Measurements from ENCODE around the gene FAM98C.
"Not testable (repeated sequence)": the region's sequence is repeated elsewhere in the genome, so short reads cannot be mapped to it uniquely, and the experiment has no call there.

The FAM98C gene

DNA sequence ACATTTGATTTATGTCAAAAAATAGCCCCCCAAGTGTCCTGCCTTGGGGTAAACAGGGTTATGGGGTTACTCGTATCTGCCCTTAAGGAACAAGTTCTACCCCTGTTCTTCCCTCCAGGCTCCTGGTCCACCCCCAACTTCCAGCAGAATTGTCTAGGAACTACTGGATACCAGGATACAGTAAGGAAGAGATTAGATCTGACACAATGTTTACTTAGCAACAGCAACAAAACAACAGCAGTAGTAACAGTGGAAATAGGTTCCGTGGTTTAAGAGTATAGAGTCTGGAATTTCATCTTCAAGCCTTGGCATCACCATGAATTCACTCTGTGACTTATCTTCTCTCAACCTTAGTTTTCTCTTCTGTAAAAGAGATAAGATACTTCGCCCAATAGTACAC lies 1.7 kb upstream of the FAM98C start:
- in situ Hi-C loops (cut with MboI; ENCODE audit: low sequenced_read_pairs, unreplicated experiment) = loop anchor here (25.0 kb wide), 1 partner anchor 236 kb away; the partner anchor contains the start of gene ACTN4
- no peak for DNase-seq (ENCODE audit: low spot score)
- no peak for TF ChIP-seq CTCF (IDR thresholded peaks at IDR 0.05; ENCODE audit: borderline replicate concordance, control extremely low read depth, extremely low read depth, insufficient read depth, missing control alignments)

GRCh38 chr19:38402623-38402966 lies 298 bp upstream of the FAM98C start:
- no peak for DNase-seq (ENCODE audit: low spot score)
- in situ Hi-C loops (cut with MboI; ENCODE audit: low sequenced_read_pairs, unreplicated experiment) = loop anchor here (25.0 kb wide), 1 partner anchor 235 kb away; the partner anchor contains the start of gene ACTN4
- no peak for TF ChIP-seq CTCF (IDR thresholded peaks at IDR 0.05; ENCODE audit: borderline replicate concordance, control extremely low read depth, extremely low read depth, insufficient read depth, missing control alignments)

DNA sequence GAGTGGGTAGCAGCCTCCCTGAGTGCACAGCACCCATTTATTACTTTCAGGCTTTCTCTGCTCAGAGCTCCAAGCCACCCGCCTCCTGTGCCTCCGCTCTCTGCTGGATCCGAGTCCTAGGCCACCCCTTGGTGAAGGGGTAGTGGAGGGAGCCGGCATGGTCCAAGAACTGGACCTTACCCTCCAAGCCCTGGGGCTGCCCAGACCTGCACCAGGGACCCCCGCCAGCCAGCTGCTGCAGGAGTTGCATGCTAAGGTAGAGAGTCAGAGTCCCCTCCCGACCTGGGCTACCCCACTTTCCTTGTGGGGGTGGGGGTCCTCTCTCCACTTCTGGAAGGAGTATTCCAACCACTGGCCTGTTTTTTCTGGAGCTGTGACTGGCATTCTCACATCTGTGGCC lies 2.0 kb downstream of the FAM98C start:
- TF ChIP-seq CTCF (IDR thresholded peaks at IDR 0.05; ENCODE audit: borderline replicate concordance, control extremely low read depth, extremely low read depth, insufficient read depth, missing control alignments) = no peak
- in situ Hi-C loops (cut with MboI; ENCODE audit: low sequenced_read_pairs, unreplicated experiment) = loop anchor here (25.0 kb wide), 1 partner anchor 232 kb away; the partner anchor contains the start of gene ACTN4
- no peak for DNase-seq (ENCODE audit: low spot score)

DNA sequence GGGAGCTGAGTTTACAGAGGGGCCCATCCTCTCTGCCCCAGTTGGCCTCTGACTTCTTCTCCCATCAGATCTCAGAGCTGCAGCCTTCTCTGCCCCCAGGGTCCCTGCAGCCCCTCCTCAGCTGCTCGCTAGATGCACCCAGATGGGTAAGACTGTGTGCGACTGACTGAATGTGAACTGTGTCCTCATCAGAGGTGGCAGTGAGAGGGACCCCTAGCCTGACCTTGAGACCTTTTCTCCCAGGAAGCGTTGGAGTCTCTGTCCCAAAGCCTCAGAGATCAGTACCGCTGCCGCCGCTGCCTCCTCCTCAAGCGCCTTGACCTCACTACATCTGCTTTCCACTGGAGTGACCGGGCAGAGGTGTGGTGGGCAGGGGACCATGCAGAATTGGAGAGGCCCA lies 2.4 kb downstream of the FAM98C start:
- in situ Hi-C loops (cut with MboI; ENCODE audit: low sequenced_read_pairs, unreplicated experiment) = loop anchor here (25.0 kb wide), 1 partner anchor 232 kb away; the partner anchor contains the start of gene ACTN4
- no peak for DNase-seq (ENCODE audit: low spot score)
- no peak for TF ChIP-seq CTCF (IDR thresholded peaks at IDR 0.05; ENCODE audit: borderline replicate concordance, control extremely low read depth, extremely low read depth, insufficient read depth, missing control alignments)

DNA sequence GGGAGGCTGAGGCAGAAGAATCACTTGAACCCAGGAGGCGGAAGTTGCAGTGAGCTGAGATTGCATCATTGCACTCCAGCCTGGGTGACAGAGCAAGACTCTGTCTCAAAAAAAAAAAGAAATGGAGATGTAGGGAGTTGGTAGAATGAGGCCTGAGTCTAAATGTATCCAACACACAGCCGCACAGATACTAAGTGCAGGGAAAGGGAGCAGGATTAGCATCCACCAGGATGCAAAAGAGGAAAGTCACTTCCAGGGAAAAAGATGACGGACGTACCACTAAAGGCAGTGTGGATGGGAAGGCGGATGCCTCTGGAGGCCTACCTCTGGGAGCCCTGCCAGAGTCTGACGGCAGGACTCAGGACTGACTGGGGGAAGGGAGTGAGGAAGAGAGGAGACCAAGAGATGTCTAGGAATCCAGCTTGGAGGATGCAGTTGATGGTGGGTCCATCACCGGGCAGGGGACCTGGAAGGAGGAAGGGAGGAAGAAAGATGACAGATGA lies 6.8 kb downstream of the FAM98C start:
- TF ChIP-seq CTCF (IDR thresholded peaks at IDR 0.05; ENCODE audit: borderline replicate concordance, control extremely low read depth, extremely low read depth, insufficient read depth, missing control alignments) = no peak
- DNase-seq (ENCODE audit: low spot score) = no peak
- in situ Hi-C loops (cut with MboI; ENCODE audit: low sequenced_read_pairs, unreplicated experiment) = loop anchor here (25.0 kb wide), 1 partner anchor 228 kb away; the partner anchor contains the start of gene ACTN4

- in situ Hi-C loops (cut with MboI; ENCODE audit: low sequenced_read_pairs, unreplicated experiment) = loop anchor here (25.0 kb wide), 1 partner anchor 227 kb away; the partner anchor contains the start of gene ACTN4
Observed at GRCh38 chr19:38410407-38410806, 7.5 kb downstream of the FAM98C start.

GRCh38 chr19:38411041-38411712 lies 8.3 kb downstream of the FAM98C start:
- TF ChIP-seq CTCF (IDR thresholded peaks at IDR 0.05; ENCODE audit: borderline replicate concordance, control extremely low read depth, extremely low read depth, insufficient read depth, missing control alignments) = no peak
- DNase-seq (ENCODE audit: low spot score) = no peak
- in situ Hi-C loops (cut with MboI; ENCODE audit: low sequenced_read_pairs, unreplicated experiment) = loop anchor here (25.0 kb wide), 1 partner anchor 226 kb away; the partner anchor contains the start of gene ACTN4

More at GRCh38 chr19:38410407-38410806, 7.5 kb downstream of the FAM98C start:
- not testable (repeated sequence) for DNase-seq (ENCODE audit: low spot score)

DNA sequence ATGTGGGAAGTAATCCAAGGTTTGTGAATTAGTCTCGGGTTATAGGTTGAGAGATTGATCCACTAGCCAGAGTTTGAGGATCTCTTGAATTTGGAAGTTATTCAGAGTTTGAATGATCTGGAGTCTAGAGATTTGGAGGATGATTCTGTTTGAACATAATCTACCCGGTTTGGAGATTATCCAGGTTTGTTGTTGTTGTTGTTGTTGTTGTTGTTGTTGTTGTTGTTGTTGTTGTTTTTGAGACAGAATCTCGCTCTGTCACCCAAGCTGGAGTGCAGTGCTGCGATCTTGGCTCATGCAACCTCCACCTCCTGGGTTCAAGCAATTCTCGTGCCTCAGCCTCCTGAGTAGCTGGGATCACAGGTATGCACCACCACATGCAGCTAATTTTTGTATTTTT lies 9.0 kb downstream of the FAM98C start:
- DNase-seq (ENCODE audit: low spot score) = not testable (repeated sequence)
- in situ Hi-C loops (cut with MboI; ENCODE audit: low sequenced_read_pairs, unreplicated experiment) = loop anchor here (25.0 kb wide), 1 partner anchor 225 kb away; the partner anchor contains the start of gene ACTN4
